Mesenchymal stem cell (in vitro differentiated cells and primary cell): ENCODE data around the gene CERS6.

Source experiments
- DNase-seq: peaks from one replicate; pipeline ENCODE4 v3.0.0-alpha.2; 2013
- H2AFZ ChIP-seq: one replicate; pipeline ENCODE4 v1.6.1; 2013; ENCODE audit warnings: low read depth, mild to moderate bottlenecking, control low read depth, inconsistent platforms, low read length, moderate library complexity
- H2AK5ac ChIP-seq: 2 replicates; pipeline ENCODE4 v1.6.1; 2013; ENCODE audit warnings: low read length, moderate library complexity, mild to moderate bottlenecking, inconsistent platforms; ENCODE audit not compliant: severe bottlenecking
- H2BK120ac ChIP-seq: one replicate; pipeline ENCODE4 v1.6.1; 2013; ENCODE audit warnings: low read depth, mild to moderate bottlenecking, inconsistent platforms, low read length, moderate library complexity
- H2BK12ac ChIP-seq, 2 experiments: one replicate each; pipeline ENCODE4 v1.6.1; 2013; ENCODE audit warnings: inconsistent platforms in 2 of 2, low read length in 2 of 2, mild to moderate bottlenecking in 2 of 2, moderate library complexity in 2 of 2, control low read depth in 1 of 2
- H2BK15ac ChIP-seq: one replicate; pipeline ENCODE4 v1.6.1; 2013; ENCODE audit warnings: mild to moderate bottlenecking, low read depth, inconsistent platforms; ENCODE audit not compliant: poor library complexity, severe bottlenecking
- H2BK5ac ChIP-seq: 2 replicates; pipeline ENCODE4 v1.6.1; 2013; ENCODE audit warnings: low read depth, mild to moderate bottlenecking, low read length, control low read depth, inconsistent platforms; ENCODE audit not compliant: poor library complexity, severe bottlenecking
- H3K14ac ChIP-seq, 2 experiments: one replicate each; pipeline ENCODE4 v1.6.1; 2013; ENCODE audit warnings: inconsistent platforms in 2 of 2, low read length in 2 of 2, control low read depth in 1 of 2, mild to moderate bottlenecking in 1 of 2, moderate library complexity in 1 of 2
- H3K18ac ChIP-seq, 2 experiments: one replicate each; pipeline ENCODE4 v1.6.1; 2013; ENCODE audit warnings: inconsistent platforms in 2 of 2, low read length in 2 of 2, control low read depth in 1 of 2, low read depth in 1 of 2, mild to moderate bottlenecking in 1 of 2
- H3K23ac ChIP-seq, 2 experiments: one replicate each; pipeline ENCODE4 v1.6.1; 2013; ENCODE audit warnings: inconsistent platforms in 2 of 2, low read length in 2 of 2, mild to moderate bottlenecking in 2 of 2, moderate library complexity in 2 of 2, control low read depth in 1 of 2
- H3K27ac ChIP-seq: 2 replicates; pipeline ENCODE4 v1.5.1; 2013; ENCODE audit warnings: mild to moderate bottlenecking, moderate library complexity, low read length, control low read depth, inconsistent platforms; ENCODE audit not compliant: poor library complexity, severe bottlenecking
- H3K27me3 ChIP-seq, 2 experiments: 2 replicates each; pipeline versions ENCODE4 v1.6.1 to v1.7.0; 2013; ENCODE audit warnings: low read length in 2 of 2, mild to moderate bottlenecking in 2 of 2, moderate library complexity in 2 of 2, control low read depth in 1 of 2, inconsistent platforms in 1 of 2; ENCODE audit not compliant: control insufficient read depth in 1 of 2, insufficient read depth in 1 of 2
- H3K36me3 ChIP-seq, 2 experiments: 2 replicates each; pipeline versions ENCODE4 v1.6.1 to v1.7.0; 2013; ENCODE audit warnings: low read length in 2 of 2, control low read depth in 1 of 2, inconsistent platforms in 1 of 2, low read depth in 1 of 2, mild to moderate bottlenecking in 1 of 2; ENCODE audit not compliant: insufficient read depth in 2 of 2, control insufficient read depth in 1 of 2
- H3K4ac ChIP-seq, 2 experiments: one replicate each; pipeline ENCODE4 v1.6.1; 2013; ENCODE audit warnings: inconsistent platforms in 2 of 2, low read length in 2 of 2, mild to moderate bottlenecking in 2 of 2, moderate library complexity in 2 of 2, control low read depth in 1 of 2, low read depth in 1 of 2
- H3K4me1 ChIP-seq: 2 replicates; pipeline ENCODE4 v1.6.1; 2013; ENCODE audit warnings: low read depth, low read length, control low read depth; ENCODE audit not compliant: control insufficient read depth, insufficient read depth
- H3K4me2 ChIP-seq: 2 replicates; pipeline ENCODE4 v1.6.1; 2013; ENCODE audit warnings: low read length, mild to moderate bottlenecking, inconsistent platforms; ENCODE audit not compliant: poor library complexity, severe bottlenecking
- H3K4me3 ChIP-seq, 2 experiments: 2 replicates each; pipeline versions ENCODE4 v1.5.1 to v1.7.0; 2013; ENCODE audit warnings: low read length in 2 of 2, mild to moderate bottlenecking in 2 of 2, control low read depth in 1 of 2, low read depth in 1 of 2; ENCODE audit not compliant: insufficient read depth in 1 of 2
- H3K79me1 ChIP-seq: replicated peaks from 2 replicates; pipeline ENCODE4 v1.6.1; 2013; ENCODE audit warnings: mild to moderate bottlenecking, control low read depth, low read length, inconsistent platforms; ENCODE audit not compliant: poor library complexity, severe bottlenecking
- H3K9ac ChIP-seq: 2 replicates; pipeline ENCODE4 v1.7.0; 2013; ENCODE audit warnings: mild to moderate bottlenecking, low read length, moderate library complexity
- H3K9me3 ChIP-seq: 2 replicates; pipeline ENCODE4 v1.7.0; 2013; ENCODE audit warnings: mild to moderate bottlenecking, low read length; ENCODE audit not compliant: control insufficient read depth
- H4K8ac ChIP-seq: one replicate; pipeline ENCODE4 v1.6.1; 2013; ENCODE audit warnings: inconsistent platforms, mild to moderate bottlenecking, low read length, moderate library complexity
- H4K91ac ChIP-seq: one replicate; pipeline ENCODE4 v1.6.1; 2013; ENCODE audit warnings: mild to moderate bottlenecking, low read length, inconsistent platforms
- WGBS: methylation state at CpG from one replicate; pipeline ENCODE4 v1.1.7; 2013; ENCODE audit warnings: mixed read lengths; 5-methylcytosine and 5-hydroxymethylcytosine counted together

The CERS6 gene

DNA sequence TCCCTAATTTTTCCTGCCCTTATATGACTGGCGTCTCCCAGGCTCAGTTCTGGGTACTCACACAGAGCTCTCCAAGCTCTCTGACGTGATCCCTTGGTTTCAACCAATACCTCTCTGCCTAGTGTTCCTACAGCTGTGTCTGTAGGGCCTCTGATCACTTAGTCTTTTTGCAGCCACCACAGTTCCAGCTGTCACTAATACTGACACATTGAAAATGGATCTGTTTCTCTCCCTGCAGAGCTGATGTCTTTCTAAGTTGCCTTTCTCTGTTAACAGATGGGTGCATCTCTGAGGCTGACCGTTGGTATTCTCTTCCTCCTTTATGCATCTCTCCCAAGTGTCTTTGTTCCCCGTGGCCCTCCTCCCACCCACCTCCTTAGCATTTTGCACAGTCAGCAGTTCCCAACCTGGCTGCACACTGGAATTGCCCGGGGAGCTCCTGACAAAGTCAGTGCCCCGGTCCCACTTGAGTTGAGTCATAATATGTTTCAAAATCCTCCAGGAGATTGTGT is 62.5 kb downstream of the CERS6 start:
- H2AFZ ChIP-seq, result no peak overlapping the region
- H3K27ac ChIP-seq, result no peak overlapping the region
- no peaks in the 10 kb centered on the region for H3K36me3 ChIP-seq
- H3K9ac ChIP-seq, result no peak overlapping the region
- peak; percentile 79 for DNase-seq
- H3K4me1 ChIP-seq, result peaks cover 4% of the 10 kb centered on the region
- no peak overlapping the region for H4K91ac ChIP-seq
- H3K27me3 ChIP-seq, result no peaks in the 10 kb centered on the region
- 10% methylated on average over 6 of the region's 6 CpGs for WGBS
- H3K4me2 ChIP-seq, result peak overlapping the region; percentile 16
- no peak overlapping the region for H3K23ac ChIP-seq
- peak overlapping the region; percentile 64 for H4K8ac ChIP-seq
- no peak overlapping the region for H2AK5ac ChIP-seq
- H3K4ac ChIP-seq, result peak overlapping the region in 1 of 2 experiments; percentile 84
- no peak overlapping the region for H2BK120ac ChIP-seq
- no peaks in the 10 kb centered on the region for H3K9me3 ChIP-seq
- H3K14ac ChIP-seq, result peak overlapping the region in 1 of 2 experiments; percentile 48
- H2BK5ac ChIP-seq, result no peak overlapping the region
- no peak overlapping the region for H2BK15ac ChIP-seq
- H3K4me3 ChIP-seq, result no peak overlapping the region
- peak overlapping the region; percentile 40 to 54 for H3K18ac ChIP-seq
- peaks cover 19% of the 10 kb centered on the region for H3K79me1 ChIP-seq
- peak overlapping the region; percentile 1 to 54 for H2BK12ac ChIP-seq

DNA sequence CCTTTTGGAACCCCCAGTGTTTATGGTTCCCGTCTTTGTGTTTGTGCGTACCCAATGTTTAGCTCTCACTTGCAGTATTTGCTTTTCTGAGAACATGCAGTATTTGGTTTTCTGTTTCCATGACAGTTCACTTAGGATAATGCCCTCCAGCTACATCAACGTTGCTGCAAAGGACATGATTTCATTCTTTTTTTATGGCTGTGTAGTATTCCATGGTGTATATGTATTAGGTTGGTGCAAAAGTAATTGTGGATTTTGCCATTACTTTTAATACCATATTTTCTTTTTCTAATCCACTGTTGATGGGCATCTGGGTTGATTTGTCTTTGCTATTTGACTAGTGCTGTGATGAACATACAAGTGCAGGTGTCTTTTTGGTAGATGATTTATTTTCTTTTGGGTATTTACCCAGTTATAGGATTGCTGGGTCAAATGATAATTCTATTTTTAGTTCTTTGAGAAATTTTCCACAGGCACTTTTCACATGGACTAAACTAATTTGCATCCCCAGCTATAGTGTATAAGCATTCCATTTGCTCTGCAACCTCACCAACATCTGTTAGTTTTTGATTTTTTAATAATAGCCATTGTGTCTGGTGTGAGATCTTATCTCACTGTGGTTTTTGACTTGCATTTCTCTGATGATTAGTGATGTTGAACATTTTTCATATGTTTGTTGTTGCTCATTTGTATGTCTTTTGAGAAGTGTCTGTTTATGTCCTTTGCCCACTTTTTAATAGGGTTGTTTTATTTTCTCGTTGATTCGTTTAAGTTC is 63.6 kb downstream of the CERS6 start:
- H2BK5ac ChIP-seq, result no peak overlapping the region
- DNase-seq, result peak; percentile 56
- no peak overlapping the region for H3K27ac ChIP-seq
- no peak overlapping the region for H3K4me2 ChIP-seq
- peaks cover 21% of the 10 kb centered on the region for H3K79me1 ChIP-seq
- no peak overlapping the region for H2AK5ac ChIP-seq
- peaks cover 4% of the 10 kb centered on the region for H3K4me1 ChIP-seq
- H3K23ac ChIP-seq, result no peak overlapping the region
- H3K18ac ChIP-seq, result peak overlapping the region in 1 of 2 experiments; percentile 66
- WGBS, result 94% methylated on average over 4 of the region's 5 CpGs
- H4K91ac ChIP-seq, result no peak overlapping the region
- no peaks in the 10 kb centered on the region for H3K27me3 ChIP-seq
- no peak overlapping the region for H3K4ac ChIP-seq
- no peak overlapping the region for H2BK12ac ChIP-seq
- H4K8ac ChIP-seq, result no peak overlapping the region
- H3K14ac ChIP-seq, result no peak overlapping the region
- H2BK120ac ChIP-seq, result no peak overlapping the region
- no peak overlapping the region for H3K4me3 ChIP-seq
- H2BK15ac ChIP-seq, result no peak overlapping the region
- H2AFZ ChIP-seq, result no peak overlapping the region
- H3K9ac ChIP-seq, result no peak overlapping the region
- no peaks in the 10 kb centered on the region for H3K36me3 ChIP-seq
- H3K9me3 ChIP-seq, result no peaks in the 10 kb centered on the region

DNA sequence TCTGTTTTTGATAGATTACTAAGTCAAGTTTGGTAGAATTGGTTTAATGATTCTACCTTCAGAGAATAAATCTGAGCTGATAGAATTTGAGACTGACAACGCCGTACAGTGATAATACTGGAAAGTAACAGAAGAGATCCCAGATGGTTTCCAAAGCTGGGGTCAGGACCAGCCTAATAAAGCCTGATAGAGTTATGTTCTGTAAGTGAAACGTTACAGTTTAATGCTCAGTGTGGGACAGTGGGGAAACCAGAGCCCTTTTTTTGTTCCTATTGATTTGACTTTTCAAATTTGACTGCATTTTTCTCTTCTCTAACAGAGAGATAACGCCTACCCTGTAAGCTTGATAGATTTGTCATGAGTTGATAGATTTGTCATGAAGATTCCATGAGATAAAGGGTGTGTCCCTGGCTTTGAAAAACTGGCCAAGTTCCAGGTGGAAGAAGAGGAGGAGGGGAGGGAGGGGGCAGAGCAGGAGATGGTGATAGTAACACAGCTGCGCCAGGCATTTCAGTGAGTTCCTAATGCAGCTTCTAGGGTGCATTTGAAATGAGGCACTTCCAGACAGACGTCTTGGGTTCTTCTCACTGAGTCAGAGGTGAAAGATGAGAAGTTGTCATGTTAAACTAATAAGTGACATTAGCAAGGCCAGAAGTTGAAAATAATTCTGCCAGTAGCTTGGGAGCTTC is 65.1 kb downstream of the CERS6 start:
- H3K4me3 ChIP-seq, result peak overlapping the region in 1 of 2 experiments; percentile 13
- 62% methylated on average over 6 of the region's 6 CpGs for whole genome bisulfite sequencing
- H3K4me2 ChIP-seq, result no peak overlapping the region
- no peak overlapping the region for H2BK120ac ChIP-seq
- no peaks in the 10 kb centered on the region for H3K27me3 ChIP-seq
- H3K9ac ChIP-seq, result peak overlapping the region; percentile 34
- H3K4me1 ChIP-seq, result peaks cover 4% of the 10 kb centered on the region
- H4K8ac ChIP-seq, result no peak overlapping the region
- H3K27ac ChIP-seq, result no peak overlapping the region
- H3K18ac ChIP-seq, result peak overlapping the region in 1 of 2 experiments; percentile 4
- H2BK12ac ChIP-seq, result no peak overlapping the region
- H3K9me3 ChIP-seq, result no peaks in the 10 kb centered on the region
- H3K36me3 ChIP-seq, result no peaks in the 10 kb centered on the region
- no peak overlapping the region for H4K91ac ChIP-seq
- no peak overlapping the region for H2AFZ ChIP-seq
- H3K79me1 ChIP-seq, result peaks cover 24% of the 10 kb centered on the region
- no peak for DNase-seq
- H3K23ac ChIP-seq, result no peak overlapping the region
- no peak overlapping the region for H3K14ac ChIP-seq
- no peak overlapping the region for H2BK15ac ChIP-seq
- H2BK5ac ChIP-seq, result no peak overlapping the region
- H3K4ac ChIP-seq, result peak overlapping the region in 1 of 2 experiments; percentile 28
- H2AK5ac ChIP-seq, result no peak overlapping the region

DNA sequence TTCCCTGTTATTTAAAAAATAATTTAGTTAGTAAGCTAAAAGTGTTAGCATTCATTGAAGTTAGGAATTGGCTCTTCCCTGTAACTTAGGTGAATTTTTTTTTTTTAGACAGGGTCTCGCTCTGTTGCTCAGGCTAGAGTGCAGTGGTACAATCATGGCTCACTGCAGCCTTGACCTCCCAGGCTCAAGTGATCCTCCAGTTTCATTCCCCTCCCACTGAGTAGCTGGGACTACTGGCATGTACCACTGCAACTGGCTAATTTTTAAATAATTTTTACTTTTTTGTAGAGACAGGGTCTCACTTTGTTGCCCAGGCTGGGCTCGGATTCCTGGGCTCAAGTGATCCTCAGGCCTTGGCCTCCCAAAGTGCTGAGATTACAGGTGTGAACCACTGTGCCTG is 66.4 kb downstream of the CERS6 start:
- Histone ChIP-seq H3K27me3 (no peaks in the 10 kb centered on the region), H3K9me3 (no peaks in the 10 kb centered on the region), H3K4me1 (peaks cover 4% of the 10 kb centered on the region), H3K4me2 (no peak overlapping the region), H4K91ac (no peak overlapping the region), H2BK120ac (no peak overlapping the region), H3K27ac (no peak overlapping the region), H3K9ac (no peak overlapping the region), H2BK5ac (no peak overlapping the region), H2BK15ac (no peak overlapping the region), H3K4me3 (no peak overlapping the region), H3K36me3 (no peaks in the 10 kb centered on the region), H3K4ac (no peak overlapping the region), H3K23ac (no peak overlapping the region), H3K18ac (no peak overlapping the region), H3K79me1 (peaks cover 26% of the 10 kb centered on the region), H2AFZ (no peak overlapping the region), H4K8ac (no peak overlapping the region), H2AK5ac (no peak overlapping the region), H3K14ac (no peak overlapping the region), H2BK12ac (no peak overlapping the region)
- DNase-seq, result no peak
- 100% methylated on average over 2 of the region's 2 CpGs for WGBS
